SK-N-MC (cell line): ENCODE results near the gene CD99.

Experiments
- EZH2 ChIP-seq: fragments of 200-600 bp; sonication (generic); IDR thresholded peaks from one replicate; pipeline ENCODE4 v1.6.1; 2017; ENCODE audit warnings: antibody characterized with exemption
- FOXP2 ChIP-seq: optimal IDR thresholded peaks from 2 replicates; pipeline ENCODE3; 2011; ENCODE audit warnings: mild to moderate bottlenecking, moderate library complexity; ENCODE audit not compliant: insufficient read depth; ENCODE audit errors: extremely low read length, control extremely low read depth
- POLR2AphosphoS5 ChIP-seq: IDR thresholded peaks from 2 replicates; pipeline ENCODE4 v1.6.1; 2012; ENCODE audit warnings: mild to moderate bottlenecking, low read depth, low read length, borderline replicate concordance

GRCh38 chrX:2710041-2710840, 19.1 kb downstream of the CD99 start:
- TF ChIP-seq POLR2AphosphoS5 = no peak
- no peak for TF ChIP-seq FOXP2
- TF ChIP-seq EZH2 = no peak
